Skeletal muscle tissue (tissue), 4 donors: ENCODE data around the gene KCNC3. TPM values are rescaled to one million over a fixed set of nuclear protein-coding genes. Genes with fewer than 3 reads are reported as not detected.

Experiments used
- H3K27ac ChIP-seq: one replicate; pipeline ENCODE4 v1.7.0; 2013; ENCODE audit warnings: mild to moderate bottlenecking, low read depth, low read length, inconsistent platforms
- H3K27me3 ChIP-seq, 3 donors: one replicate each; pipeline ENCODE4 v1.7.0; 2013; ENCODE audit warnings: low read length in 3 of 3; ENCODE audit not compliant: control insufficient read depth in 3 of 3, insufficient read depth in 3 of 3
- H3K36me3 ChIP-seq, 3 donors: one replicate each; pipeline ENCODE4 v1.7.0; 2013; ENCODE audit warnings: low read length in 3 of 3; ENCODE audit not compliant: control insufficient read depth in 3 of 3, insufficient read depth in 3 of 3
- H3K4me1 ChIP-seq, 3 donors: one replicate each; pipeline ENCODE4 v1.7.0; 2013; ENCODE audit warnings: low read length in 3 of 3, mild to moderate bottlenecking in 3 of 3; ENCODE audit not compliant: control insufficient read depth in 3 of 3, insufficient read depth in 3 of 3
- H3K4me3 ChIP-seq, 3 donors: one replicate each; pipeline ENCODE4 v1.7.0; 2013; ENCODE audit warnings: low read length in 3 of 3
- H3K9ac ChIP-seq, 3 donors: one replicate each; pipeline ENCODE4 v1.7.0; 2013; ENCODE audit warnings: low read length in 3 of 3, mild to moderate bottlenecking in 3 of 3, moderate library complexity in 2 of 3, low read depth in 1 of 3
- H3K9me3 ChIP-seq, 3 donors: one replicate each; pipeline ENCODE4 v1.7.0; 2013; ENCODE audit warnings: low read length in 3 of 3; ENCODE audit not compliant: control insufficient read depth in 3 of 3
- total RNA-seq: library from RNA; depleted of rRNA; stranded (reverse); fragments of >200 nt; gene quantifications from one replicate; pipeline ENCODE4 v1.2.3, GENCODE V29; 2014
- donor health status: Osteomylitis.

Gene KCNC3
- total RNA-seq, 1 donor from 2014 or later: under 0.01 TPM

DNA sequence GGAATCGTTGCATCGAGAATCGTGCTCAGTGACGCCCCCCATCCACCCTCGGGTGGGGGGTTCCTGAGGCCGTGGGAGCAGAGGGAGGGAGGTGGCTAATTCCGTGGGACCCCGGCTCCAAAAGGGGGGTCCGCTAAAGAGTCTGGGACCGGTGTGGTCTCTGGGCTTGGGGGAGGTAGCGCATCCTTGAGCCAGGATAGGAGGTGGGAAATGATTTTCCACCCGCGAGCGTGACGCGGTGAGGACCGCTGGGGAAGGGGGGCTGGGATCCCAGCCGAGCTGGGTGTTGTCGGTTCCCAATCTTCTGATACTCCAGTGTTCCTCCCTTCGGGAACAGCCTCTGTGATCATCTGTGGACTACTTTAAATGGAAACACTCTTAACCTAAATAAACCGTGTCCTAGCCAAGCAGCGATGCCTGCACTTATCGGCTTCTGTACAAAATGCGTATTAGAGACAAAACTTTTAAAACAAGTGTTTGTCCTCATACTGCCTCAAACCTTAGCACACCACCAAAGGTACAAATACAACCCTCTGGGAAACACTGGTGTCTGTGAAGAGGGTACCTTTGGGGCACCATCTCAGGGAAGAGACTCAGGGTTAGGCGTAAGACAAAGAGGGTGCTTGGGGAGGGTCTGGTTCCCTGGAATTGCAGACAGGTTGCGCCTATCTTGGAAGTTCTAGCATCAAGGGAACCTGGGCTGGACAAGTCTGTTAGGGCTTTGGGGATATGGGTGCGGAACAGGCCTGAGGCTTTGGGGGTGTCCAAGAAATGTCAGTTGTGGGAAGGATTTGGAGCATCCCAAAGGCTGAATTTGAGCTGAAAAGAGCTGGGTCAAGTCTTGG is 16.0 kb downstream of the KCNC3 start:
- H3K4me3 ChIP-seq: no peak overlapping the region
- no peak overlapping the region for H3K27ac ChIP-seq
- H3K9me3 ChIP-seq: no peaks in the 10 kb centered on the region
- peaks cover 5 to 10% (median 5%) of the 10 kb centered on the region in 3 donors for H3K36me3 ChIP-seq
- H3K4me1 ChIP-seq: no peaks in the 10 kb centered on the region
- no peak overlapping the region for H3K9ac ChIP-seq
- peaks cover 39 to 57% (median 53%) of the 10 kb centered on the region in 3 donors for H3K27me3 ChIP-seq

- H3K27me3 ChIP-seq: peaks cover 39 to 51% (median 49%) of the 10 kb centered on the region in 3 donors
- H3K4me1 ChIP-seq: no peaks in the 10 kb centered on the region
- H3K9me3 ChIP-seq: peaks cover 2 to 9% (median 5%) of the 10 kb centered on the region in 3 donors
- peaks cover 8 to 20% (median 11%) of the 10 kb centered on the region in 3 donors for H3K36me3 ChIP-seq
- no peak overlapping the region for H3K27ac ChIP-seq
- no peak overlapping the region for H3K9ac ChIP-seq
- H3K4me3 ChIP-seq: no peak overlapping the region
These were observed 17.2 kb downstream of the KCNC3 start for GRCh38 chr19:50311723-50312635.

GRCh38 chr19:50310759-50311465 is 18.3 kb downstream of the KCNC3 start:
- no peak overlapping the region for H3K4me3 ChIP-seq
- no peak overlapping the region for H3K27ac ChIP-seq
- H3K4me1 ChIP-seq: no peaks in the 10 kb centered on the region
- peaks cover 36 to 47% (median 43%) of the 10 kb centered on the region in 3 donors for H3K27me3 ChIP-seq
- peaks cover 11 to 29% (median 15%) of the 10 kb centered on the region in 3 donors for H3K36me3 ChIP-seq
- H3K9me3 ChIP-seq: peaks cover 2 to 12% (median 5%) of the 10 kb centered on the region in 3 donors
- H3K9ac ChIP-seq: no peak overlapping the region

DNA sequence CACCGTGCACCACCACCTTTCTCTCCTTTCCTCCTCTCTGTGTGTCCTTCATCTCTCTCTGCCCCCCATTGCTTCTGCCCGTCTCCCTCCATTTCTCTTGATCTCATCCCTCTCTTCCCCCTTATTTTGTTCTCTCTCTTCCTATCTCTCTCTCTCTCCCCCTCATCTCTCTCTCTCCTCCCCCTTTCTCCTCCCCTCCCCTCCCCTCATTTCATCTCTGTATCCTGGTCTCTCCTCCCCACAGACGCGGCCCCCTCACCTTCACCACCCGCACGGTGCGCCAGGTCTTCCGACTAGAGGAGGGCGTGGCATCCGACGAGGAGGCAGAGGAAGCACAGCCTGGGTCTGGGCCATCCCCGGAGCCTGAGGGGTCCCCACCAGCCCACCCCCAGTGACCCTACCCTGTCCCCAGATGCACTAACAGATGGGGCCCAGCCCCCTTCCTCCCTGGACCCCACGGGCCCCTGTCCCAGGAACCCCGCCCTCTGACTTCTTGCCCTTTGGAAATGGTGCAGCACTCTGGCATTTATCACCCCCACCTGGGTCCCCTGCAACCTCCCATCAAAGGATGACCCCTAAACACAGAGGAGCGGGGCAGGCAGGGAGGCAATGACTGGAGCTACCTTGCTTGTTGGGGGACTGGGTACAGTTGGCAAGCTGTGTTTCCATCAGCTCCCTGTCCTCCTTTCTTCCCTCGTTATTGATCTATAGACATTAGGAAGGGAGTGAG is 19.6 kb downstream of the KCNC3 start:
- no peak overlapping the region for H3K27ac ChIP-seq
- H3K36me3 ChIP-seq: peaks cover 11 to 38% (median 15%) of the 10 kb centered on the region in 3 donors
- no peak overlapping the region for H3K4me3 ChIP-seq
- no peak overlapping the region for H3K9ac ChIP-seq
- peaks cover 2 to 12% (median 5%) of the 10 kb centered on the region in 3 donors for H3K9me3 ChIP-seq
- peaks cover 29 to 40% (median 35%) of the 10 kb centered on the region in 3 donors for H3K27me3 ChIP-seq
- H3K4me1 ChIP-seq: no peaks in the 10 kb centered on the region

DNA sequence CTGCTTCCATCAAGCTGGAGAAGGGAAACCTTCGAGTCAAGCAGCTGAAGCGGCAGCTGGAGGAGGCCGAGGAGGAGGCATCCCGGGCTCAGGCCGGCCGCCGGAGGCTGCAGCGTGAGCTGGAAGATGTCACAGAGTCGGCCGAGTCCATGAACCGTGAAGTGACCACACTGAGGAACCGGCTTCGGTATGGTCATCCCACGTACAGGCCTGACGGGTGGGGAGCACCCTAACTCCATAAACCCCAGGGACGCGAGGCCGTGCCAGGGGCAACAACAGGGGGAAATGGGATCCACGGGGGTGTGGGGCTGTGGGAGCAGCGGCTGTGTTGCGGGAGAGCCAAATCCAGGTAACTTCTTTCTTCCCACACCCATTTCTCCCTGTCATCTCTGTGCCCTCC is 20.2 kb downstream of the KCNC3 start:
- H3K9ac ChIP-seq: no peak overlapping the region
- peaks cover 13 to 41% (median 15%) of the 10 kb centered on the region in 3 donors for H3K36me3 ChIP-seq
- peaks cover 2 to 12% (median 5%) of the 10 kb centered on the region in 3 donors for H3K9me3 ChIP-seq
- H3K4me3 ChIP-seq: no peak overlapping the region
- no peaks in the 10 kb centered on the region for H3K4me1 ChIP-seq
- H3K27me3 ChIP-seq: peaks cover 25 to 35% (median 31%) of the 10 kb centered on the region in 3 donors
- H3K27ac ChIP-seq: no peak overlapping the region

DNA sequence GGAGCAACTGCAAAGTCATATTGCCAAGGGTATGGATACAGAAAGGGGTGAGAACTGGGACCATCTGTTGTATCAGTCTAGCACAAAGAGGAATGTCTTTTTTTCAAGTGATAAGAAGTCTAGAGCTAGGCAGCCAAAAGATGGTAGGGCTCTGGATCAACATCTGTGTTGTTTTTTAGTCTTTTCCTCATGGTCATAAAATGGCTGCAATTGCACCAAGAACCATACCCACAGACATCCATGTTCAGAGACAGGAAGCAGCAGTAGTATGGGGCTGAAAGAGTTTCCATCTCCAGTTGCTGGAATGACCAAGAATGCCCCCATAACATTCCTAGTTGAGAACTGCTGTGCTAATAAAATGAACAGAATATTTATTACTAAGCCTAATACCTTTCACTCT is 25.6 kb downstream of the KCNC3 start:
- H3K27ac ChIP-seq: no peak overlapping the region
- no peaks in the 10 kb centered on the region for H3K4me1 ChIP-seq
- no peaks in the 10 kb centered on the region for H3K27me3 ChIP-seq
- H3K36me3 ChIP-seq: peaks cover 22 to 58% (median 24%) of the 10 kb centered on the region in 3 donors
- no peak overlapping the region for H3K9ac ChIP-seq
- H3K4me3 ChIP-seq: no peak overlapping the region
- peaks cover 2 to 12% (median 9%) of the 10 kb centered on the region in 3 donors for H3K9me3 ChIP-seq

GRCh38 chr19:50301607-50301971 is 27.6 kb downstream of the KCNC3 start:
- no peaks in the 10 kb centered on the region for H3K4me1 ChIP-seq
- no peak overlapping the region for H3K4me3 ChIP-seq
- peaks cover 0 to 4% (median 0%) of the 10 kb centered on the region in 3 donors for H3K9me3 ChIP-seq
- H3K27ac ChIP-seq: no peak overlapping the region
- no peak overlapping the region for H3K9ac ChIP-seq
- peaks cover 13 to 48% (median 17%) of the 10 kb centered on the region in 3 donors for H3K36me3 ChIP-seq
- H3K27me3 ChIP-seq: no peaks in the 10 kb centered on the region

DNA sequence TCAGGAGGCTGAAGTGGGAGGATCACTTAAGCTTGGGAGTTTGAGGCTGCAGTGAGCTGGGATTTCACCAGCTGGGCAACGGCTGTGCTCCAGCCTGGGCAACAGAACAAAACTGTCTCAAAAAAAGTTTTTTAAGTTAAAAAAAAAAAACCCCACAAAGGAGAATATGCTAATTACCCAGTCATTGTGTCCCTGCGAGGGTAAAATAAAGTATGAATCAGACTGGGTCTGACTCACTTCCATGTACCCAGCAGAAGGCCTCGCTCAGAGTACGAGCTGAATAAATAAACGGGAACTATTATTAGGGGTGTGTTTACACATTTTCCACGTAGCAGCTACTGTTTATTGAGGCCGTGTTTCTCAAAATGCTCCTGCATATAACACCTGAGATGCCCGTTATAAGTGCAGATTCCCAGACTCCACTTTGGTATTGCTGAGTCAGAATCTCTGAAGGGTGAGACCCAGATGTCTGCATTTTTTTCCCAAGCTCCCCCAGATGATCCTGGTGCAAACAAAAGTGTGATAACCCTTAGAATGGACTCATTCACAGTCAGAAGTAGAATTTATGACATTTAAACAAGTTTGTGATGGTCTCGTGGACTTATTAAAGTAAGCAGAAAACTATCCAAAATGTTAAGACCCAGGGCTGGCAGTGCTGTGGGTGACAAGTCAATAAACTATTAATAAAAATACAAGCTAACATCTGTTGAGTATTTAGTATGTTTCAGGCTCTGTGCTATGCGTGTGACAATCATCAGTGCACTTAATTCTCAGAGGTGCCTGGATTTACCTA is 28.2 kb downstream of the KCNC3 start:
- peaks cover 13 to 43% (median 17%) of the 10 kb centered on the region in 3 donors for H3K36me3 ChIP-seq
- no peak overlapping the region for H3K27ac ChIP-seq
- peaks cover 0 to 4% (median 0%) of the 10 kb centered on the region in 3 donors for H3K9me3 ChIP-seq
- H3K9ac ChIP-seq: no peak overlapping the region
- no peaks in the 10 kb centered on the region for H3K27me3 ChIP-seq
- no peaks in the 10 kb centered on the region for H3K4me1 ChIP-seq
- no peak overlapping the region for H3K4me3 ChIP-seq
